Measurements from ENCODE around the gene MYMK.

Gene MYMK

GRCh38 chr9:133505901-133506652 lies 18.7 kb downstream of the MYMK start:
- Histone ChIP-seq H3K36me3 (ENCODE audit: control insufficient read depth, low read depth, low read length) (no peaks in the 10 kb centered on the region), H3K4me1 (ENCODE audit: control insufficient read depth, low read depth, low read length) (peaks cover 14% of the 10 kb centered on the region), H3K27ac (ENCODE audit: low read length) (no peak overlapping the region), H3K27me3 (ENCODE audit: control insufficient read depth, insufficient read depth, low read length) (no peaks in the 10 kb centered on the region), H3K9ac (ENCODE audit: low read length) (no peak overlapping the region), H3K9me3 (ENCODE audit: control insufficient read depth, low read depth, low read length) (no peaks in the 10 kb centered on the region), H3K4me3 (ENCODE audit: low read length) (no peak overlapping the region)

GRCh38 chr9:133505186-133505830 lies 19.5 kb downstream of the MYMK start:
- Histone ChIP-seq H3K27me3 (ENCODE audit: control insufficient read depth, insufficient read depth, low read length) (no peaks in the 10 kb centered on the region), H3K36me3 (ENCODE audit: control insufficient read depth, low read depth, low read length) (no peaks in the 10 kb centered on the region), H3K4me1 (ENCODE audit: control insufficient read depth, low read depth, low read length) (peaks cover 14% of the 10 kb centered on the region), H3K27ac (ENCODE audit: low read length) (no peak overlapping the region), H3K9me3 (ENCODE audit: control insufficient read depth, low read depth, low read length) (no peaks in the 10 kb centered on the region), H3K4me3 (ENCODE audit: low read length) (no peak overlapping the region), H3K9ac (ENCODE audit: low read length) (no peak overlapping the region)

GRCh38 chr9:133502112-133502511 lies 22.6 kb downstream of the MYMK start:
- no peak overlapping the region for H3K27ac ChIP-seq (ENCODE audit: low read length)

GRCh38 chr9:133499892-133500270 lies 24.9 kb downstream of the MYMK start:
- no peak overlapping the region for H3K27ac ChIP-seq (ENCODE audit: low read length)
- H3K4me1 ChIP-seq (ENCODE audit: control insufficient read depth, low read depth, low read length): no peaks in the 10 kb centered on the region
- no peaks in the 10 kb centered on the region for H3K9me3 ChIP-seq (ENCODE audit: control insufficient read depth, low read depth, low read length)
- H3K36me3 ChIP-seq (ENCODE audit: control insufficient read depth, low read depth, low read length): no peaks in the 10 kb centered on the region
- H3K4me3 ChIP-seq (ENCODE audit: low read length): no peak overlapping the region
- no peaks in the 10 kb centered on the region for H3K27me3 ChIP-seq (ENCODE audit: control insufficient read depth, insufficient read depth, low read length)
- H3K9ac ChIP-seq (ENCODE audit: low read length): no peak overlapping the region

More at GRCh38 chr9:133502112-133502511, 22.6 kb downstream of the MYMK start:
- Histone ChIP-seq H3K9me3 (ENCODE audit: control insufficient read depth, low read depth, low read length) (no peaks in the 10 kb centered on the region), H3K27me3 (ENCODE audit: control insufficient read depth, insufficient read depth, low read length) (no peaks in the 10 kb centered on the region), H3K9ac (ENCODE audit: low read length) (no peak overlapping the region), H3K4me3 (ENCODE audit: low read length) (no peak overlapping the region), H3K4me1 (ENCODE audit: control insufficient read depth, low read depth, low read length) (no peaks in the 10 kb centered on the region), H3K36me3 (ENCODE audit: control insufficient read depth, low read depth, low read length) (no peaks in the 10 kb centered on the region)

- H3K27me3 ChIP-seq (ENCODE audit: control insufficient read depth, insufficient read depth, low read length): no peaks in the 10 kb centered on the region
- no peak overlapping the region for H3K27ac ChIP-seq (ENCODE audit: low read length)
- H3K4me3 ChIP-seq (ENCODE audit: low read length): no peak overlapping the region
- H3K36me3 ChIP-seq (ENCODE audit: control insufficient read depth, low read depth, low read length): no peaks in the 10 kb centered on the region
- H3K4me1 ChIP-seq (ENCODE audit: control insufficient read depth, low read depth, low read length): no peaks in the 10 kb centered on the region
- H3K9me3 ChIP-seq (ENCODE audit: control insufficient read depth, low read depth, low read length): no peaks in the 10 kb centered on the region
- H3K9ac ChIP-seq (ENCODE audit: low read length): no peak overlapping the region
Measured at GRCh38 chr9:133499132-133499891, 25.4 kb downstream of the MYMK start.

DNA sequence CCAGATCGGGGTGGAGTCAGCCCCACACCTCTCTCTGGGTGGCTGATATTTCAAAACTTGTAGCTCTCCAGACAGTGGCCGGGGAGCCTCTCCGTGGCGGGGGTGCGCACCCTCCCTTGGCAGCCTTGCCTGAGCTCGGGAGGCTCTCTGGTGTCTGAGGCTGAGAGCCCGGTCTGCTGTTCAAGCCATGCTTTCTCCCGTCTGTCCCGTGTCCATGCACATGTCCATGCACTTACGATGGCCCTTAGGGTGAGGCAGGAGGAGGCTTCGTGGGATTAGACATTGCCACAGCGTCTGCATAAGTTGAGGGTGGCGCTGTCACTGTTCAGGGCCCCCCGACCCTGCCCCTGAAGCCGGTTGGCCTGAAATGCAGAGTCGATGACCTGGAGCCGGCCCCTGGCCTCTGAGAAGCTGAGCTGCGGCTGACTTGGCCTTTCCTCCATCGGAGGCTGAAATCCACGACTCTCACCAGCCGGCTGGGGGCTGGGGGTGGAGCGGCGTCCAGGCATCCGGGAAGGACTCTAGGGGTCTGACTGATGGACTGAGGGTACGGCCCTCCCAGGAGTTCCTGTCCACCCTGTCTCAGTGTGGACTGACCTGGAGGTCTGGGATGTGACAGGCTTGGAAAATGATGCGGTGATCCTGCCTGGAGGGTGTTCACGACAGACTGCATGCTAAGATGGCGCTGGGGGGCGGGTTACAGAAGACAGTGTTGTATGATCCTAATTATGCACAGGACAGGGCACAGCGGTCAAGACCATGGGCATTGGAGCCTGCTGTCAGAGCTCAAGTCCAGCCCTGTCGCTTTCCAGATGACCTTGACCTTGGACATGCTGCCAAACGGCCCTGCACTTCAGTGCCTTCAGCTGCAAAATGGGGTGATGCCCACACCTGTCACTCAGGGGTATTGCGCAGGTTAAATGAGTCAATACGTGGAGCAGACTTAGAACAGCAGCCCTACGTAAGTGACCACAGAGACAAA lies 27.6 kb downstream of the MYMK start:
- Histone ChIP-seq H3K36me3 (ENCODE audit: control insufficient read depth, low read depth, low read length) (no peaks in the 10 kb centered on the region), H3K4me3 (ENCODE audit: low read length) (no peak overlapping the region), H3K4me1 (ENCODE audit: control insufficient read depth, low read depth, low read length) (no peaks in the 10 kb centered on the region), H3K9me3 (ENCODE audit: control insufficient read depth, low read depth, low read length) (no peaks in the 10 kb centered on the region), H3K9ac (ENCODE audit: low read length) (no peak overlapping the region), H3K27me3 (ENCODE audit: control insufficient read depth, insufficient read depth, low read length) (no peaks in the 10 kb centered on the region), H3K27ac (ENCODE audit: low read length) (no peak overlapping the region)

- H3K36me3 ChIP-seq (ENCODE audit: control insufficient read depth, low read depth, low read length): no peaks in the 10 kb centered on the region
- no peak overlapping the region for H3K4me3 ChIP-seq (ENCODE audit: low read length)
- H3K9ac ChIP-seq (ENCODE audit: low read length): no peak overlapping the region
- H3K4me1 ChIP-seq (ENCODE audit: control insufficient read depth, low read depth, low read length): no peaks in the 10 kb centered on the region
- H3K9me3 ChIP-seq (ENCODE audit: control insufficient read depth, low read depth, low read length): no peaks in the 10 kb centered on the region
- no peak overlapping the region for H3K27ac ChIP-seq (ENCODE audit: low read length)
- no peaks in the 10 kb centered on the region for H3K27me3 ChIP-seq (ENCODE audit: control insufficient read depth, insufficient read depth, low read length)
Measured at GRCh38 chr9:133495327-133496293, 29.1 kb downstream of the MYMK start.

DNA sequence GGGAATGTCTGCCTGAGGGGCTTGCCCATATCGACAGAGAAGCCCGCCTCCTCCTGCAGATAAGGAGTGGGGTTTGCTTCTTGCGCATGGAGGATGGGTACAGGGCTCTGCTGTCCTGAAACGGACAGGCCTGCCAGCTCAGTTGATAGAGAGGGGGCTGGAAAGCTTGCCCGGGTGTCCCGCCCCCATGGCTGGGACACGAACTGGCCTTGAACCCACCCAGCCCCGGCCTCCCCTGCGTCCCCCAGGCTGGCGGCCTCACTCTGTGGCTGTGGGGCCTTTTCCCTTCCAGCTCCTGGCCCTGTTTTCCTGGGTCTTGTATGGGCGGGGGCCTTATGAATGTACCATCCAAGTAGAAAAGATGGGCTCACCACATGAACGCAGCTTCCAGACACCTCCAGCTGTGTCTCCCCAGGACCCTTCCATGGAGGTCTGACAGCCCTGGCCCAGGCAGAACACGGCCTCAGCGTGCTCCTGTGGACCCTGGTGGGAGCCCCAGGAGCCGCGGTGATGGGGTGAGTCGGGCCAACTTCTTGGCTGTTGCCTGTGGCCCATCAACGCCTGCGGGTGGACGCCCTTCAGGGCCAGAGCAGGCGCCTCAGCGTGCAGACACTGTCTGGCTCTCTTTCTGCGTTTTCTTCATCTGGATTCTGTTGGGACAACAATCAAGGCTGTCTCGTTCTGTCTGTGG lies 30.0 kb downstream of the MYMK start:
- Histone ChIP-seq H3K27me3 (ENCODE audit: control insufficient read depth, insufficient read depth, low read length) (no peaks in the 10 kb centered on the region), H3K4me1 (ENCODE audit: control insufficient read depth, low read depth, low read length) (no peaks in the 10 kb centered on the region), H3K9me3 (ENCODE audit: control insufficient read depth, low read depth, low read length) (no peaks in the 10 kb centered on the region), H3K4me3 (ENCODE audit: low read length) (no peak overlapping the region), H3K9ac (ENCODE audit: low read length) (no peak overlapping the region), H3K27ac (ENCODE audit: low read length) (no peak overlapping the region), H3K36me3 (ENCODE audit: control insufficient read depth, low read depth, low read length) (no peaks in the 10 kb centered on the region)

DNA sequence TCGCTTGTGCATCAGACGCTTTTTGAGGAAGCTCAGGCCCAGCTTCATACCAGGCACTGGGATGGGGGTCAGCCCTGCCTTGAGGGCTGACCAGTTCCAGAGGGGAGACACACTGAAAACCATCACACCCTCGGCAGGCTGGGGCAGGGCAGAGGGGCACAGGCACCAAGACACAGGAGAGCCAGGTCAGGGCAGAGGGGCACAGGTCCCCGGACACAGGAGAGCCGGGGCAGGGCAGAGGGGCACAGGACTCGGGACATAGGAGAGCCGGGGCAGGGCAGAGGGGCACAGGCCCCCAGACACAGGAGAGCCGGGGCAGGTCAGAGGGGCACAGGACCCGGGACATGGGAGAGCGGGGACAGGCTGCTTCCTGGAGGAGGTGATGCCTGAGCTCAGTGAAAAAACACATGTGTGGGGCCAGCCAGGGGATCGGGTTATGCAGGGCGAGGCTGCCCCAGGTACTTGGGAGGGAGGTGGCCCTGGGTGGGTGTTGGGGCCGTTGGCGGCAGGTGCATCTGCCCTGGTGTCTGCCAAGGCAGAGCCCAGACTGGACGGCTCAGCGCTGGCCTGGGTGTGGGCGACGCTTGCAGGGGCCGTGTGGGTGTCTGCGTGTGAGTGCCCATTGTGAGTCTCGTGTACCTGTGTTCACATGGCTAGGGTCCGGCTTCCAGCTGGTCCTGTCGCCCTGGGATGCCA lies 30.8 kb downstream of the MYMK start:
- Histone ChIP-seq H3K27me3 (ENCODE audit: control insufficient read depth, insufficient read depth, low read length) (no peaks in the 10 kb centered on the region), H3K9ac (ENCODE audit: low read length) (no peak overlapping the region), H3K4me1 (ENCODE audit: control insufficient read depth, low read depth, low read length) (no peaks in the 10 kb centered on the region), H3K36me3 (ENCODE audit: control insufficient read depth, low read depth, low read length) (no peaks in the 10 kb centered on the region), H3K4me3 (ENCODE audit: low read length) (no peak overlapping the region), H3K9me3 (ENCODE audit: control insufficient read depth, low read depth, low read length) (no peaks in the 10 kb centered on the region), H3K27ac (ENCODE audit: low read length) (no peak overlapping the region)

Measured in iPS-18a (cell line).